Measurements from ENCODE around the gene TTC34. TPM values are rescaled to one million over a fixed set of nuclear protein-coding genes. Genes with fewer than 3 reads are reported as not detected.

TTC34 gene
- total RNA-seq, 1 donor from 2014 or later = 3.1 TPM

GRCh38 chr1:2604844-2605508 lies 196.5 kb downstream of the TTC34 start:
- TF ChIP-seq, protein P1, sequence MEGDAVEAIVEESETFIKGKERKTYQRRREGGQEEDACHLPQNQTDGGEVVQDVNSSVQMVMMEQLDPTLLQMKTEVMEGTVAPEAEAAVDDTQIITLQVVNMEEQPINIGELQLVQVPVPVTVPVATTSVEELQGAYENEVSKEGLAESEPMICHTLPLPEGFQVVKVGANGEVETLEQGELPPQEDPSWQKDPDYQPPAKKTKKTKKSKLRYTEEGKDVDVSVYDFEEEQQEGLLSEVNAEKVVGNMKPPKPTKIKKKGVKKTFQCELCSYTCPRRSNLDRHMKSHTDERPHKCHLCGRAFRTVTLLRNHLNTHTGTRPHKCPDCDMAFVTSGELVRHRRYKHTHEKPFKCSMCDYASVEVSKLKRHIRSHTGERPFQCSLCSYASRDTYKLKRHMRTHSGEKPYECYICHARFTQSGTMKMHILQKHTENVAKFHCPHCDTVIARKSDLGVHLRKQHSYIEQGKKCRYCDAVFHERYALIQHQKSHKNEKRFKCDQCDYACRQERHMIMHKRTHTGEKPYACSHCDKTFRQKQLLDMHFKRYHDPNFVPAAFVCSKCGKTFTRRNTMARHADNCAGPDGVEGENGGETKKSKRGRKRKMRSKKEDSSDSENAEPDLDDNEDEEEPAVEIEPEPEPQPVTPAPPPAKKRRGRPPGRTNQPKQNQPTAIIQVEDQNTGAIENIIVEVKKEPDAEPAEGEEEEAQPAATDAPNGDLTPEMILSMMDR (conservative IDR thresholded peaks at IDR 0.05) = no peak
- Mint-ChIP-seq H3K27ac (no peak overlapping the region), H3K36me3 (no peaks in the 10 kb centered on the region), H3K27me3 (peaks cover 18% of the 10 kb centered on the region), H3K4me3 (no peak overlapping the region), H3K9me3 (no peaks in the 10 kb centered on the region), H3K4me1 (ENCODE audit: unreplicated experiment) (no peaks in the 10 kb centered on the region)
- DNase-seq (ENCODE audit: extremely low spot score, unreplicated experiment) = peak; percentile 62

DNA sequence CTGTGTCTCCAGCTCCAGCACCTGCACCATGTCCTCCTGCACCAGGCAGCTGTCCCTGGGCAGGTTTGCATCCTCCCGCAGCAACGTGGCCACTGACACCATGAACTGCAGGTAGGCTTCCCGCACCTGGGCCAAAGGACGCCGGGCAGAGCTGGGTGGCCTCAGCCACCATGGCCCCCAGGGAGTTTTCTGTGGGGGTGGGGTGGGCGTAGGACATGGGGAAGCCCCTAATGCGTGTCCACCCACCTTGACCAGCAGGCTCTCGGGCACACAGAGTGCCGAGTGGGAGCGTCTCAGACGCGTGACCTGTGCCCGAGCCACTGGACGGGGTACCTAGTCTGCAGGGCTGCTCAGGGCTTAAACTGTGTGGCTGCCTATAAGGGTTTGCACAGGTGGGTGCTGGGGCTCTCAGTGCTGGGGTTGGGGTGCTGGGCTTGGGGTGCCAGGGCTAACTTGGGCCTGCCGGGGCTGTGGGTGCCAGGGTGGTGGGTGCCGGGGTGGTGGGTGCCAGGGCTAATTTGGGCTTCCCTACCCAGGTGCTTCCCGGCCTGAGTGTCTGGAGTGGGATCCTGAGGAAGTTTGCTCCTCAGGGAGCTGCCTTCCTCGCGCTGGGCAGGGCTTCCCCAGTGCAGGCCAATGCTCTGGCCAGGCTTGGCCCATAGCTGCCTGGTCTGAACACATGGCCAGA lies 197.2 kb downstream of the TTC34 start:
- TF ChIP-seq, protein P1 (conservative IDR thresholded peaks at IDR 0.05) = no peak

GRCh38 chr1:2603521-2604155 lies 197.9 kb downstream of the TTC34 start:
- Mint-ChIP-seq H3K4me3 (no peak overlapping the region), H3K27ac (no peak overlapping the region), H3K27me3 (peaks cover 18% of the 10 kb centered on the region), H3K9me3 (peaks cover 1% of the 10 kb centered on the region), H3K36me3 (no peaks in the 10 kb centered on the region), H3K4me1 (ENCODE audit: unreplicated experiment) (no peaks in the 10 kb centered on the region)
- DNase-seq (ENCODE audit: extremely low spot score, unreplicated experiment) = peak; percentile 65
- TF ChIP-seq, protein P1 (conservative IDR thresholded peaks at IDR 0.05) = no peak

More for the DNA sequence above, 197.2 kb downstream of the TTC34 start:
- Mint-ChIP-seq H3K27me3 (peaks cover 18% of the 10 kb centered on the region), H3K9me3 (no peaks in the 10 kb centered on the region), H3K4me3 (no peak overlapping the region), H3K27ac (no peak overlapping the region), H3K36me3 (no peaks in the 10 kb centered on the region), H3K4me1 (ENCODE audit: unreplicated experiment) (no peaks in the 10 kb centered on the region)
- peak; percentile 64 for DNase-seq (ENCODE audit: extremely low spot score, unreplicated experiment)

GRCh38 chr1:2602866-2603520 lies 198.5 kb downstream of the TTC34 start:
- H3K9me3 Mint-ChIP-seq = peaks cover 4% of the 10 kb centered on the region
- peaks cover 18% of the 10 kb centered on the region for H3K27me3 Mint-ChIP-seq
- no peak overlapping the region for H3K4me3 Mint-ChIP-seq
- H3K27ac Mint-ChIP-seq = no peak overlapping the region
- TF ChIP-seq, protein P1 (conservative IDR thresholded peaks at IDR 0.05) = no peak
- DNase-seq (ENCODE audit: extremely low spot score, unreplicated experiment) = peak; percentile 68
- H3K36me3 Mint-ChIP-seq = no peaks in the 10 kb centered on the region
- H3K4me1 Mint-ChIP-seq (ENCODE audit: unreplicated experiment) = no peaks in the 10 kb centered on the region

- H3K27ac Mint-ChIP-seq = no peak overlapping the region
- DNase-seq (ENCODE audit: extremely low spot score, unreplicated experiment) = peak; percentile 47
- TF ChIP-seq, protein P1 (conservative IDR thresholded peaks at IDR 0.05) = no peak
Observed at GRCh38 chr1:2602311-2602835, 199.1 kb downstream of the TTC34 start.

More at GRCh38 chr1:2602311-2602835, 199.1 kb downstream of the TTC34 start:
- no peaks in the 10 kb centered on the region for H3K4me1 Mint-ChIP-seq (ENCODE audit: unreplicated experiment)
- no peak overlapping the region for H3K4me3 Mint-ChIP-seq
- no peaks in the 10 kb centered on the region for H3K36me3 Mint-ChIP-seq
- H3K27me3 Mint-ChIP-seq = peaks cover 19% of the 10 kb centered on the region
- H3K9me3 Mint-ChIP-seq = peaks cover 4% of the 10 kb centered on the region

All from type B pancreatic cell (in vitro differentiated cells).